ENCODE results near the gene CYP2W1. TPM values are rescaled to one million over a fixed set of nuclear protein-coding genes. Genes with fewer than 3 reads are reported as not detected.
A peak's percentile ranks its signal among the peaks of the same experiment; 100 is the strongest.

CYP2W1 gene
- total and polyA plus RNA-seq, 10 of the 15 experiments (the other 5 are each of a cell fraction or from before 2014, with no cell fraction given), result not detected

GRCh38 chr7:999941-1000935, 17.3 kb downstream of the CYP2W1 start (continued):
- TF ChIP-seq, protein P1, sequence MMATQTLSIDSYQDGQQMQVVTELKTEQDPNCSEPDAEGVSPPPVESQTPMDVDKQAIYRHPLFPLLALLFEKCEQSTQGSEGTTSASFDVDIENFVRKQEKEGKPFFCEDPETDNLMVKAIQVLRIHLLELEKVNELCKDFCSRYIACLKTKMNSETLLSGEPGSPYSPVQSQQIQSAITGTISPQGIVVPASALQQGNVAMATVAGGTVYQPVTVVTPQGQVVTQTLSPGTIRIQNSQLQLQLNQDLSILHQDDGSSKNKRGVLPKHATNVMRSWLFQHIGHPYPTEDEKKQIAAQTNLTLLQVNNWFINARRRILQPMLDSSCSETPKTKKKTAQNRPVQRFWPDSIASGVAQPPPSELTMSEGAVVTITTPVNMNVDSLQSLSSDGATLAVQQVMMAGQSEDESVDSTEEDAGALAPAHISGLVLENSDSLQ (IDR thresholded peaks at IDR 0.05), result no peak
- peak; percentile 66 for TF ChIP-seq USF1 (IDR thresholded peaks at IDR 0.05; ENCODE audit: borderline replicate concordance, extremely low read length, insufficient read depth, low read depth, low read length)
- TF ChIP-seq GABPA (IDR thresholded peaks at IDR 0.05; ENCODE audit: low read depth), result no peak
- TF ChIP-seq PRDM15 (CRISPR knock-in tag; IDR thresholded peaks at IDR 0.05), result no peak
- no peak for TF ChIP-seq MTA3 (IDR thresholded peaks at IDR 0.05; ENCODE audit: borderline replicate concordance, low read length)
- no peak for TF ChIP-seq WRNIP1 (IDR thresholded peaks at IDR 0.05; ENCODE audit: borderline replicate concordance, low read depth, low read length)
- TF ChIP-seq RELA (IDR thresholded peaks at IDR 0.05; ENCODE audit: borderline replicate concordance, partially characterized antibody), result no peak
- TF ChIP-seq EGR1 (IDR thresholded peaks at IDR 0.05; ENCODE audit: borderline replicate concordance in 1 of 2, low read depth in 2 of 2, low read length in 2 of 2), result no peak
- TF ChIP-seq, protein P2, sequence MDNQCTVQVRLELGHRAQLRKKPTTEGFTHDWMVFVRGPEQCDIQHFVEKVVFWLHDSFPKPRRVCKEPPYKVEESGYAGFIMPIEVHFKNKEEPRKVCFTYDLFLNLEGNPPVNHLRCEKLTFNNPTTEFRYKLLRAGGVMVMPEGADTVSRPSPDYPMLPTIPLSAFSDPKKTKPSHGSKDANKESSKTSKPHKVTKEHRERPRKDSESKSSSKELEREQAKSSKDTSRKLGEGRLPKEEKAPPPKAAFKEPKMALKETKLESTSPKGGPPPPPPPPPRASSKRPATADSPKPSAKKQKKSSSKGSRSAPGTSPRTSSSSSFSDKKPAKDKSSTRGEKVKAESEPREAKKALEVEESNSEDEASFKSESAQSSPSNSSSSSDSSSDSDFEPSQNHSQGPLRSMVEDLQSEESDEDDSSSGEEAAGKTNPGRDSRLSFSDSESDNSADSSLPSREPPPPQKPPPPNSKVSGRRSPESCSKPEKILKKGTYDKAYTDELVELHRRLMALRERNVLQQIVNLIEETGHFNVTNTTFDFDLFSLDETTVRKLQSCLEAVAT (IDR thresholded peaks at IDR 0.05), result peak; percentile 86
- no peak for TF ChIP-seq MEF2A (IDR thresholded peaks at IDR 0.05; ENCODE audit: insufficient read depth, low read depth, low read length)
- TF ChIP-seq NR2C2 (IDR thresholded peaks at IDR 0.05; ENCODE audit: borderline replicate concordance, control insufficient read depth, insufficient read length, low read depth), result no peak
- TF ChIP-seq KLF5 (IDR thresholded peaks at IDR 0.05; ENCODE audit: partially characterized antibody), result no peak
- TF ChIP-seq CBX3 (IDR thresholded peaks at IDR 0.05; ENCODE audit: borderline replicate concordance, low read depth), result no peak
- TF ChIP-seq ZNF274 (IDR thresholded peaks at IDR 0.05; ENCODE audit: insufficient read depth, insufficient read length), result no peak
- no peak for TF ChIP-seq POU2F2 (IDR thresholded peaks at IDR 0.05; ENCODE audit: borderline replicate concordance, low read depth, low read length)
- TF ChIP-seq ZNF592 (IDR thresholded peaks at IDR 0.05), result peak; percentile 26
